ENCODE data around the gene MPPE1.

MPPE1 gene

DNA sequence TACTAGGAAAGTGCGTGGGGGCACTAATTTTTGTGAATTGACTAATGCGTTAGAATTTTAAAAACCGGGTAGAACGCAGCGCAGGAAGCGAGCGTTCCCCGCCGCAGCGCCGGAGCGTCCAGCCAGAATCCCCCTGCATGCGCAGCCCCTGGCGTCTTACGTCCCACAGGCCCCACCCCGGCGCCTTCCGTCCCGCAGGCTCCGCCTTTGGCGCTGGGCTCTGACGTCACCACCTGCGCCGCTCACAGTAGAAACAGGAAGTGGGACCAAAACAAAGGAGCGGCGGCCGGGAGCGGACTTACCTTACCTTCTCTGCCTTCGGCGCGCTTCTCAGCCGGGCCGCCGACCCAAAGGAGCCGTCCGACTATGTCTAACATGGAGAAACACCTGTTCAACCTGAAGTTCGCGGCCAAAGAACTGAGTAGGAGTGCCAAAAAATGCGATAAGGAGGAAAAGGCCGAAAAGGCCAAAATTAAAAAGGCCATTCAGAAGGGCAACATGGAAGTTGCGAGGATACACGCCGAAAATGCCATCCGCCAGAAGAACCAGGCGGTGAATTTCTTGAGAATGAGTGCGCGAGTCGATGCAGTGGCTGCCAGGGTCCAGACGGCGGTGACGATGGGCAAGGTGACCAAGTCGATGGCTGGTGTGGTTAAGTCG lies 56.8 kb downstream of the MPPE1 start, which contains the start of gene CHMP1B:
Gene CHMP1B (plus strand): TSS at position 268 of the 660 bp plus-strand sequence. CDS start 99 bp downstream, at position 367.
- peak; percentile 95 to 97 for DNase-seq

DNA sequence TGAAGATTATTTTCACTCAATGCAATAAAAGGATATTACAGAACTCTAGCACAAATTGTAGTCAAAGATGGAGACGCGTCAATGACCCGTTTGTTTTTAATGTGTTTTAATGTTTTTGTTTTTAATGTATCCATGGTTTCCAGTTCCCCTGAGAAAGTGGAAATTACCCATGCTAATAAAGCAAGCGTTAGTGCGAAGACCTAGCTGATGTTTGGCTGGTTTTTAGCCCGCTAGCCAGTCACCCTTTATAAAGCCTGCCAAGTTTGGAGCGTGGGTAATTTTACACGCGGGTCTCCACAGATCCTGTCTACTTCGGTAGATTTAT lies 57.3 kb downstream of the MPPE1 start:
- peak in 1 of 2 donors; percentile 81 for DNase-seq

DNA sequence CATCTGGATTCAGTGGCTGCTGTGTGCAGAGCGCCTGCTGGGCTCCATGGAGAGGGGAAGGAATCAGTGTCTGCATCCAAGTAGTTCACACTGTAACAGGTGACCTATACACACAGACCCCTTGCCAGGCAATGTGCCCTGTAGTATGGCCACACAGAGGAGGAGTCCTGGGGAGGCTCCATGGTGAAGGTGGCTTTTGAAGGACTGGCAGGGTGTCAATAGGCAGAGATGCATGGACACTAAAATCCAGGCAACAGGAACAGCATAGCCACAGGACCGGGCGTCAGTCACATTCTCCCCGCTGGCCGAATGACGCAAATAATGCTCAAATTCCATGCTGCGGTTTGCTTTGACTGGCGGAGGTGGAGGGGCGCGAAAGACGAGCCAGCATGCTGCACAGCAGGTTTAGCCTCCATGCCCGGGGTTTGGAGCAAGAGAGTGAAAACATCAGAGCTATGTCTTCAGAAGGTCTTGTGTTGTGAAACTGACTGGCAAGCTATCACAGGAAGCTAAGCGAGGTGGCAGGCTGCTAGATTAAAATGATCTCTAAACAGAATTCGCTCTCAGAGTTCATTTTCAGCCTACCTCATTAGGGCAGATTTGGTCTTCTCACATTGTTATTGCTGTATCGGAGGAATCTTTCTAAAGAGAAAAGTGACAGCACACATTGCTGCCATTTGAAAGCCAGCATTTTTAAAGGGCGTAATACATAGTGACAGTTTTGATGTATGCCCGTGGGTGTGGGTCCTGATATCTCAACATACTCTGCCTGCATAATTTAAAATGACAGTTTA lies 58.1 kb downstream of the MPPE1 start:
- DNase-seq, result peak; percentile 70 to 79

DNA sequence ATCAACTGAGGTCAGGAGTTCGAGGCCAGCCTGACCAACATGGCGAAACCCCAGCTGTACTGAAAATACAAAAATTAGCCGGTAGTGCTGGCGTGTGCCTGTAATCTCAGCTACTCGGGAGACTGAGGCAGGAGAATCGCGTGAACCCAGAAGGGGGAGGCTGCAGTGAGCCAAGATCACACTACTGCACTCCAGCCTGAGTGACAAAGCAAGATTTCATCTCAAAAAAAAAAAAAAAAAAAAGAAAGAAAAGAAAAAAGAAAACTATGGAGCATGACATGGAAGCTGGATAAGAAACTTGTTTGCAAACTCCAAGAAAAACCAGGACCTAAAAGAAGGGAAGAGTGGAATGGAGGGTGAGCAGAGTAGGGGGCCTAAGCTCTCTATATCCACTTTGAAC lies 58.8 kb downstream of the MPPE1 start:
- DNase-seq, result no peak

DNA sequence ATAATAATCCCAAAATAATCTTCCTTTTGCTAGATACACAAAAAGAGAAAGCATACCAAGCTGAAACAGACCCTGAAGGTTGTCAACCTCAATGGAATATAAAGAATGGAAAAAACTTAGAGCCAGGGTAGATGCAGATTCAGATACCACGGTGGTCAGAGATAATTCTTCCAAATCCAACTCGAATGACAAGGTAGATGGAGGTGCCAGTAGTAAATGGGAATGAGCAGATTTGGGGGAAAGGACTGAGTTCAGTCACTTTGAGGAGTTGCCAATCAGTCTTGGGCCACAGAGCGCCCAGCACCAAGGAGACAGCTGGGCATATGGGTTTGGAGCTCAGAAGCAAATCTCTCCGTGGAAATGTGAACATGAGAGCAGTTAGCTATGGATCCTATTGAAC lies 60.3 kb downstream of the MPPE1 start:
- DNase-seq, result no peak

DNA sequence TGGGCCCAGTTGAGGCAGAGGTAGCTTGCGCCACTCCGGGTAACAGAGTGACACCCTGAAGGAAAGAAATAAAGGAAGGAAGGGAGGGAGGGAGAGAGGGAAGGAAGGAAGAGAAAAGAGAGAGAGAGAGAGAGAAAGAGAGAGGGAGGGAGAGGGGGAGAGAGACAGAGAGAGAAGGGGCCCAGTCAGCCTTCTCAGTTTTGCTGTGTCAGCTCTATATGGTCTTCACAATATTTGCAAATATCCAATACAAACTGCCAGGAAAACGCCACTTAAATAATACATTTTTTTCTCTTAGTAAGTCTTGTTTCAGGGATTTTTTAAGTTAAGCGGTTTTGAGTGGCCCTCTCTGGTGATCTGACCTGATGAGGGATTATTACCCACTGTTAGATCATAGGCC lies 62.5 kb downstream of the MPPE1 start:
- no peak for DNase-seq

DNA sequence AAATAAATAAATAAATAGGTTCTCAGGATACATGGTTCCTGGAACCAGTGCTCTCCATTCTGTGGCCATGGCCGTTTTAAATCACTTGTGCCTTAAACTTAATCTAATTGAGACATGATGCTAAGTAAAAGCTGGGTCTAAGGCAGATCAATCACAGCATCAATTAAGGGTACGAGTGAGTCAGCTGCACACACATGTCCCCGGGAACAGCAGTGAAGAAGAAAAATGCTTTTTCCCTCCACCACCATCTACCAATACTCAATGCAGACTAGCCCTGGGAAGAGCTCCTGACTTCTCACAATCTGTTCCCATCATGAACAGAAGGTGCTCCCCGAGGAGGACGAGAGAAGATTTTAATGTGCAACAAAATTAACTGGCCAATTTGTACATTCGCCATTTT lies 63.7 kb downstream of the MPPE1 start:
- DNase-seq, result no peak

DNA sequence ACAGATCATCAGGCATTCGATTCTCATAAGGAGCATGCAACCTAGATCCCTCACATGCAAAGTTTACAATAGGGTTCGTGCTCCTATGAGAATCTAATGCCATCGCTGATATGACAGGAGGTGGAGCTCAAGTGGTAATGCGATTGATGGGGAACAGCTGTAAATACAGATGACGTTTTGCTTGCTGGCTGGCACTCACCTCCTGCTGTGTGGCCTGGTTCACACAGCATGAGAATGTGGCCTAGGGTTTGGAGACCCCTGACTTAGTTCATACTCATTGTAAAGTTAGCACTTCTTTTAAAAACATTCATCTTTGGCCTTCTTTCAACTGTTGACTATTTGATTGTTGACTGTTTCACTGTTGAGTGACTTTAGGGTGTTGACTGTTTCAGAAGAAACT lies 65.6 kb downstream of the MPPE1 start:
- DNase-seq, result no peak

DNA sequence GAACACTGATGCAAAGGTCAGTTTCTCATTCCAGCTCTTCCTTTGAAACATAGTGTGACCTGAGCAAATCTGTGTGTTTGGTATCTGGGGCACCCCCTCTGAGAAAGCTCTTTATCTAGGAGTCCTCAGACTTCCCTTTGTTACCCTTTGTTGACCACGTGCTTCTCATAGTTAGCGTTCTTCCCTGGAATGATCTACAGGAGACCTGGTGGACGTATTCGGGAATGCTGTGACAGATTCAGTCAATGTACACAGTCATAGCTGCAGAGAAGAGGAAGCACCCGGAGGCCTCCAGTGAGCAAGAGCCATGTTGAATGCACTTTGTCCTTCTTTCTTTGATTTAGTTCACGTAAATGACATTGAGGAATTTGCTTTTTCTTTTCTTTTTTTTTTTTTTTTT lies 67.6 kb downstream of the MPPE1 start:
- DNase-seq, result no peak

DNA sequence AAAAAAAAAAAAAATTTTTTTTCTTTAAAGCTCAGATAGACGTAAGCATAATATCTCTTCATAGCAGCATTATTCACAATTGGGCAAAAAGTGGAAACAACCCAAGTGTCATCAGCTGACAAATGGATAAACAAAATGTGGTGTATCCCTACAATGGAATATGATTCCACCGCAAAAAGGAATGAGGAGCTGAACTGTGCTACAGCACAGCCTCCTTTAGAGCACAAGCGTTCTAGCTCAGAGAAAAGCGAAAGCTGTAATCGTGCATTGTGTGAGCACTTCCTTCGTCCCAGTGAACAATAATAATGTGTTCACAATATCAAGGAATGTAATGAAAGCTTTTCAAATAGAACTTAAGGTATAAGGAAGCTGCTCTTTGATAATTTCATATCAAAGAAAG lies 68.6 kb downstream of the MPPE1 start:
- DNase-seq, result no peak

DNA sequence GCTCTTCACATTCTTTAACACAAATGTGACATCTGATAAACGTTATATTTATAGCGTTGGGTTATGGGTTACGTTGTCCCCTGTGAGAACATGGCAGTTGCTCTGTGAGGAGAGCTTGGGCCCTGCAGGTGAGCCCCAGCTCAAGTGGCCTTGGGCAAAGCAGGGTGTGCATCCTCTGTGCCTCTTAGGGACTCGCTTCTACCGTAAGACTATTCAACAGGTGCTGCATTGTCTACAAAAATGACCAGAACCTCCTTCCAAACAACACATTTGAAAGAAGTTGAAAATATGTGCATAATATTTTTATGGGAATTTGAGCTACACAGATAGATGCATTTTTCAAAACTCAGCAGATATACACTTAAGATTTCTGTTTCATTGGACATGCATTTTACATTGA lies 73.3 kb downstream of the MPPE1 start:
- no peak for DNase-seq

Measured in CD4-positive, alpha-beta T cell treated with Interleukin-4 for 1 hour (primary cell).